Stimulated activated CD8-positive, alpha-beta memory T cell treated with anti-CD3 and anti-CD28 coated beads, Interleukin-15, amount 100 ng/mL, for 48 hours (primary cell): Measurements from ENCODE around the gene NBEA.
"Not testable (repeated sequence)": the region's sequence is repeated elsewhere in the genome, so short reads cannot be mapped to it uniquely, and the experiment has no call there.

Experiments used
- DNase-seq, 2 donors: peaks; one replicate each; pipeline ENCODE4 v3.0.0-alpha.2; 2020; ENCODE audit warnings: low read depth in 2 of 2

The NBEA gene

DNA sequence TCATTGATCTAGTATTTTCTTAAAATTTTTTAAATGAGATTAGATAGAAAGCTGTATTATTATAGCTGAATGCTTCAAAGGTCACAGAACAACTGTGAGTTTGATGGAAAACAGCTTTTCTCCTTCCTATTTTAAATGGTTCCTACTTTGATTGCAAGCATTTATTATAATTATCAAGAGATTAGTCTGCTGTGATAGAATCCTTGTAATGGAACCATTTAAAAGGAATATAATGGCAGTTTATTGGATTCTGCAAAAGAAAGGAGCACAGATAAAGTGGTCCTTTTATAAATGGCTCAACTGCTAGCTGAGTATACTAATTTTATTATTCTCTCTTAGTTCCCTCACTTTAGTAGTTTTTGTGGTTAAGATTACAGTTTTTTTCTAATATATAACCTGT lies 447.5 kb downstream of the NBEA start:
- no peak for DNase-seq

DNA sequence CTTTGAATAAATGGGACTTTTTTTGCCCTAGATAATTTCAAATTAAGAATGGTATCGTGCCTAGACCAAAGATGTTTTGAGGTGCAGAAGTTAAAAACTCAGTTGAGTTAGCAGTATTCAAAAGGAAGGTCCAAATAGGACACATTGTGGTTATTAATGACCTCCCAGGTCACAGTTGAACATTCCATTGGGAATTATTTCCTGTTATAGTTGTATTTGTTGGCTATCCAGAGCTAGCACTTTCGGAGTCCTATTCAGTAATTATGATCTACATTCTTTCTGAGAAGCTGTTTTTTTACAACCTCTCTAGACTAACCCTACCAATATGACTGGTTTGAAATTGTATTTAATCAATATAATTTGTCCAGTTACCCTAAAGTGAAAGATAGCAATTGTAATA lies 450.7 kb downstream of the NBEA start:
- no peak for DNase-seq

GRCh38 chr13:35393886-35394285 lies 451.8 kb downstream of the NBEA start:
- DNase-seq, result no peak

- DNase-seq, result not testable (repeated sequence)
Observed at GRCh38 chr13:35408285-35408684, 466.2 kb downstream of the NBEA start.

DNA sequence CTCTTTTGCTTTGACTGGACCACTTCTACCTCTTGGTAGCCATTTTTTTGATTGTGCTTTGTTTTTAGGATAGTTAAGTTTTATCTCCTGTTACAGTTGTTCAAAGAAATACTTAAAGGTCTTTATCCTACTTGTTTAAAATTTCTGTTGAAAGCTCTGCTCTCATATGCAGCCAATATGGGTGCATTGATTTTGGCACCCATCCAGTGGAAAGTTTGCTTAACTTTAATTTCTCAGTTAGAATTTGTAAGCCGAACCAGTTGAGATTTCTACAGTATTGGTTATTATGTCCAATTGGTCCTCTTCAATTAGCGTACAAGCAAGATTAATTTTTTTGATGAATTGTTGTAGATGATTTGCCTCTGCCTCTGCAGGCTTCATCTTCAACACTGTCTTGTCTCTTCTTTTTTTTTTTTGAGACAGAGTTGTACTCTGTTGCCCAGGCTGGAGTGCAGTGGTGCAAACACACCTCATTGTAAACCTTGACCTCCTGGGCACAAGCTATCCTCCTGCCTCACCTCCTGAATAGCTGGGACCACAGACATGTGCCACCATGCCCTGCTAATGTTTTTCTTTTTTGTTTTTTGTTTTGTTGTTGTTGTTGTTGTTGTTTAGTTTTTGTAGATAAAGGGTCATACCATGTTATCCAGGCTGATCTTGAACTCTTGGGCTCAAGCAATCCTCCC lies 469.1 kb downstream of the NBEA start:
- no peak for DNase-seq

DNA sequence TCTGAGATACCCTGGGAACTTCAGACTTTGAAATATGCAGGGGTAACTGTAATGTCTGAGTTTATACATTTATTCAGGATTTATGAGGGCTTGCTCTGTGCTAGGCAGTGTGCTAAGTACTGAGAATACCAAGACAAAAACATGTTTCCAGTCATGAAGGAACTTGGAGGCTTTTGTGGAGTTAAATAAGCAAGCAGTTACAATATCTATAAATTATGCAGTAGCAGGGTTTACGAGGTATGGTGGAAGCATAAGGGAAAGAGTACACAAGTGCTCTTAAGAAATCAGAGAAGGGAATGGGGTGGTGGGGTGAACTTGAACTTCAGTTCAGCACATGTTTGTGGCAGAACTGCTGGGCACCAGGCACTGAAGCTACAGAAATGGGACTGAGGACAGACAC lies 506.4 kb downstream of the NBEA start:
- no peak for DNase-seq

GRCh38 chr13:35449821-35450220 lies 507.8 kb downstream of the NBEA start:
- DNase-seq, result no peak

GRCh38 chr13:35455022-35455421 lies 513.0 kb downstream of the NBEA start:
- DNase-seq, result no peak

DNA sequence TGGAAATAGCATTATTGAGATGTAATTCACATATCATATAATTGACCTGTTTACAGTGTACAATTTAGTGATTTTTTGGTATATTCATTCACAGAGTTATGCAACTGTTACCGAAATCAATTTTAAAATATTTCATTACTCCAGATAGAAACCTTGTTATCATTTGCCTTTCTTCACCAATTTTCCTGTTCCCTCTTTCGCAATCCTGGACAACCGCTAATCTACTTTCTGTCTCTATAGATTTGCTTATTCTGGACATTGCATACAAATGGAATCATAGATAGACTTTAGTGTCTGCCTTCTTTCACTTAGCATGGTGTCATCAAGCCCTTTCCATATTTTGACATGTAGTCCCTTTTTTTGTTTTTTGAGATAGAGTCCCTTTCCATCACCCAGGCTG lies 515.2 kb downstream of the NBEA start:
- no peak for DNase-seq

DNA sequence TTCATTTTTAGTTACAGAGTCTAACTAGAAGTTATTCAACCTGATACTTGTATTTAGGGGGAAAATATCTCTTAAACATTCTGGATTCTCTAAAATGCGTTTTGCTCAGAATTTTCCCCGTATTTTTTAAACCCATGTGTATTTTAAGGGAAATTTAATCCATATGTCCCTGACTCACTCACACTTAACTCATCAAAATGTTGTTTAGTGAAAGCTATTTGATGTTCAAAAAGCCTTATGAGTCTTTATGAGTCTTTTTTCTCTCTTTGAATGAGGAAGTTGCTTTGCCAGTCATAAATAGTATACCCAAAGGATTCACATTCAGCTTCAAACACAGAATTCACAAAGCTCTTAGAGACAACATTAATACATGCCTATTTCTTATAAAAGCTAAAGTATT lies 518.0 kb downstream of the NBEA start:
- no peak for DNase-seq

DNA sequence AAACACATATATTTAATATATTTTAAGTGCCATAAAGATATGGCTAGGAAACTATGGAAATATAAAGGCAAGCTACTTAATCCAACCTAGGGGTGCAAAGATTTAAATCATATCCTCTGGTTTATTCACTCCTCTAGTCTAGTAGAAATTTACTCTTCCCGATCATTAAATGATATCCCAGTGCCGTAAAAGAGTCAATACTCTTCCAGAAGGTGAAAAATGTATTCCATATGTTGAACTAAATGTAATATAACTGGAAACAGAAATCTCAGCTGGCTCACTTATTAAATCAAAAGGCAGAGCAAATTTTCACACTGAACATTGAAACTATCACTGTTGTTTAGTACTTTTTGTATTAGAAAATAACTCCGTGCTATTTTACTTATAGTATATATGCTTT lies 523.3 kb downstream of the NBEA start:
- no peak for DNase-seq

GRCh38 chr13:35468195-35468594 lies 526.1 kb downstream of the NBEA start:
- DNase-seq, result no peak

GRCh38 chr13:35469806-35470525 lies 527.9 kb downstream of the NBEA start:
- DNase-seq, result no peak

- no peak for DNase-seq
Observed at GRCh38 chr13:35470671-35471661, 528.9 kb downstream of the NBEA start.

DNA sequence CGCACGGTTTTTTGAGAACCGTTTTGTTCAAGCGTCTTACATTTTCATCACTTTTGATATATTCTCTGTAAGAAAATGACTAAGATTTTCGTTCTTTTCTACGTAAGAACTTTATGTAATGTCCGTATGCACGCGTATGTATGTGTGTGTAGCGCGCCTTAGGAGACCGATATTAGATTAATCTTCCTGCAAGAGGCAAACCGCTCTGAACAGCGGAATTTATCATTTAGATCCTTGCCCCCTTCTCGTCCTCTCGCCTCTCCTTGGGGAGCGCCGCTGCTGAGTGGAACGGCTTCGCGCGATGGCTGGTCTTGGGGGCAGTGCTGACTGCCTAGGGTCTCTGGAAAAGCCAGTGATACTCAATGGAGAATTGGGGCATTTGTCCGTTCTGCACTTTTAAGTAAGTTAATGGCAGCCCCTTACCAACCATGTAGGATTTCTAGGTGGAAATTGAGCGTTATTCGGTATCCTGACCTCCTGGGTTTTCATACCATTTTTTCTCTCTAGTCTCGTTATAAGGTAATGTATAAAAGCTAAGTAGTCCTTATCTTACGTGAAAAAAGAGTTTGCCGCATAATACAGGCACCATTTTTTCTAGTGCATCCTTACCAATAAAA lies 529.7 kb downstream of the NBEA start:
- DNase-seq, result no peak

DNA sequence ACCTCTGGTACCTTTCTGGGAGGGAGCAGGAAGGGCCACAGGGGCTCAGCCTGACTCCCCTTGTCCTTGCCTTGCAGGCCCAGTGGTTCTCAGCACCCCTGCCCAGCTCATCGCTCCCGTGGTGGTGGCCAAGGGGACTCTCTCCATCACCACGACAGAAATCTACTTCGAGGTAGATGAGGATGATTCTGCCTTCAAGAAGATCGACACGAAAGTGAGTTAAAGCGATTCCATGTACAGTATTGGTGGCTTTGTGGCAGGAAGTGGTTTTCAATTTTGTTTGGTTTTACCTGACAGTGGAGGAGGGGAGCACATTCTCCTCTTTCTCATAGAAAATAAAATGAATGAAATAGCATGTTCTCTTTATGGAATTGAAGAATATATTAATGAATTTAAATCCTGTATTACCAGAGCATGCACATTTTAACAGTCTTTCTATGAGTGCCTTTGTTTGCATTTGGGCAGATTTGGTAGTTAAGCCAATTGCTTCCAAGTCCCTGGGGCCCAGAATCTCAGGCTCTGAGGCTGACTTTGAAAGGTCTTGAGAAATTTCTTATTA lies 530.3 kb downstream of the NBEA start:
- no peak for DNase-seq

GRCh38 chr13:35473206-35473775 lies 531.2 kb downstream of the NBEA start:
- no peak for DNase-seq

- DNase-seq, result no peak
Observed at GRCh38 chr13:35473802-35474201, 531.7 kb downstream of the NBEA start.

DNA sequence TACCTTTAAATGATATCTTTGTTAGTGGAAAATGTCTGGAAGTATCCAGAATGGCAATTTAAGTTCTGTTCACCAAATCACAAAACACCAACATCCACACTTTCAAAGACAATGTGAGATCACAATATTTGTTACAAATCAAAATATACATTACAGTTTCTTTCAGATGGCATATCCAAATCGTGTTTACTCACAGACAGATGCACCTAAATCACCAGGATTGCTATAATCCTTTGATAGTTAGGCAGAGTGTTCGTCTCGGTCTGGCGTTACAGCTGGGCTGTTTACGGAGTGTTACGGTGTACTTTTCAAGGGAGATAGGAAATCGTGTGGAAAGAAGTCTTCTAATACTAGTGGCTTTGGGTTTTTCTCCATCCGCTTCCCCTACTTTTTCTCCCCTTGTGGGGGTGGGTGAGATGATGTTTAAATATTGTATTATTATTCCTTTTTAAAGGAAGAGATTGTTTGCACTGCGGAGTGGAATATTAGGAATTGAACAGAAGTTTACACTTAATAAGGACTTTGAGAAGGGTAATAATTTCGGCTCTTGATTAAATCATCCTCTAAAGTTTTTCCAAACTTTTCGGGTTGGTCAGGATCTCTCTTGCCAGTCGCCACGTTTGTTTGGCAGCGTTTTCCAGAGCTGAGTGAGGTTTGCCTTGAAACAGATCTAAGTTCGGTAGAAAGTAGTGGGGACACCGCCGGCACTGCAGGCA lies 532.6 kb downstream of the NBEA start:
- no peak for DNase-seq

DNA sequence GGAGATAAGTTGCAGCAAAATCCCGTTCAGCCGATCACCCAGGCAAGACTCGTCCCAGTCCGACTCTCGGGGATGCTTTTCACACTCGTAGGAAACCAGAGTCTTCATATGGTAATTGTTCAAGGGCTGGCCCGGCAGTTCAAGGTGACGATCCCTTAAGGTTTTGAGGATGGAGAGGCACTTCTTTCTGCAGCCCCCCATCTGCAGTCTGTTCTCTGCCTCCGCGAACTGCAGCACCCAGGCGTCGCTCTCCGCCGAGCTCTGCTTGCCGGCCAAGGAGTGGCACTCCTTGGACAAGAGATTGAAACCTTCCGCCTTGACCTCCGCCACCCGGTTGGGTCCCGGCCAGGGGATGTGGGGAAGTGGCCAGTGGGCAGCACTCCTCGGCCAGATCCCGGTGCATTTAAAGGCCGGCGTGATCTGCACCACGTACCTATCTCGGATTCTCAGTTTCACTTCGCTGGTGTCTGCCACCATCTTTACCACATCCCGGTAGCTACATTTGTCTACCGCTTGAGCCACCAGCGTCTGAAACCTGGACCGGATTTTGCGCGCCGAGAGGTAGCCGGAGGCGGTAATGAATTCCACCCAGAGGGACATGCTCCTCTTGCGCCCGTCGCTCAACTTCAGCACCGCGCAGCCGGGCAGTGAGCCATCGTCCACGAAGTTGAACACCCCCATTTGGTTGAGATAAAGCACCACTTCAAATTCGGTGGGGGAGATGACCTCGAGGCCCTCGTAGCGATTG lies 533.3 kb downstream of the NBEA start:
- no peak for DNase-seq
